Adrenal gland (tissue), 5 donors: ENCODE results near the gene SNTB2.

ENCODE experiments used
- POLR2A ChIP-seq, 2 donors: fragments of 450-650 bp; IDR thresholded peaks; one replicate each; pipeline ENCODE4 v1.6.1; 2017; ENCODE audit warnings: antibody characterized with exemption in 2 of 2, mild to moderate bottlenecking in 2 of 2, moderate library complexity in 1 of 2
- TF ChIP-seq, protein P1 (sequence below), 6 experiments: fragments of 450-650 bp in 4 of 6; fragments of 200-600 bp in 2 of 6; sonication (generic) in 1 of 6; IDR thresholded peaks; 1 replicate in 5 of 6; 2 replicates in 1 of 6; pipeline versions ENCODE4 v1.5.1 to v1.8.0; 2016 to 2021; ENCODE audit warnings: antibody characterized with exemption in 6 of 6, mild to moderate bottlenecking in 2 of 6, moderate library complexity in 1 of 6
- donor health status: DM: no; HTN: no; CAD: no.

- no peak for TF ChIP-seq POLR2A (IDR thresholded peaks at IDR 0.05)
- TF ChIP-seq, protein P1, sequence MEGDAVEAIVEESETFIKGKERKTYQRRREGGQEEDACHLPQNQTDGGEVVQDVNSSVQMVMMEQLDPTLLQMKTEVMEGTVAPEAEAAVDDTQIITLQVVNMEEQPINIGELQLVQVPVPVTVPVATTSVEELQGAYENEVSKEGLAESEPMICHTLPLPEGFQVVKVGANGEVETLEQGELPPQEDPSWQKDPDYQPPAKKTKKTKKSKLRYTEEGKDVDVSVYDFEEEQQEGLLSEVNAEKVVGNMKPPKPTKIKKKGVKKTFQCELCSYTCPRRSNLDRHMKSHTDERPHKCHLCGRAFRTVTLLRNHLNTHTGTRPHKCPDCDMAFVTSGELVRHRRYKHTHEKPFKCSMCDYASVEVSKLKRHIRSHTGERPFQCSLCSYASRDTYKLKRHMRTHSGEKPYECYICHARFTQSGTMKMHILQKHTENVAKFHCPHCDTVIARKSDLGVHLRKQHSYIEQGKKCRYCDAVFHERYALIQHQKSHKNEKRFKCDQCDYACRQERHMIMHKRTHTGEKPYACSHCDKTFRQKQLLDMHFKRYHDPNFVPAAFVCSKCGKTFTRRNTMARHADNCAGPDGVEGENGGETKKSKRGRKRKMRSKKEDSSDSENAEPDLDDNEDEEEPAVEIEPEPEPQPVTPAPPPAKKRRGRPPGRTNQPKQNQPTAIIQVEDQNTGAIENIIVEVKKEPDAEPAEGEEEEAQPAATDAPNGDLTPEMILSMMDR (IDR thresholded peaks at IDR 0.05), result no peak
These were observed 83.9 kb downstream of the SNTB2 start for GRCh38 chr16:69270831-69271230.
